CD4-positive, alpha-beta T cell (primary cell): ENCODE data around the gene SCRN1. TPM values are rescaled to one million over a fixed set of nuclear protein-coding genes. Genes with fewer than 3 reads are reported as not detected.

Experiments used
- ATAC-seq: fragments of 200-7000 bp; cut with Tn5 transposase; one replicate; pipeline ENCODE4 v1.10.0; 2022; ENCODE audit warnings: mild to moderate bottlenecking; ENCODE audit not compliant: poor library complexity
- CTCF ChIA-PET: fragments of 350-600 bp; sonication (Branson Sonifier 250); formaldehyde crosslinking; loops from one replicate; lab custom pipeline; 2021; ENCODE audit warnings: antibody characterized with exemption, inconsistent platforms; lab: Charles Lee
- POLR2A ChIA-PET: fragments of 350-600 bp; sonication (Branson Sonifier 250); formaldehyde crosslinking; loops from one replicate; lab custom pipeline; 2021; ENCODE audit warnings: antibody characterized with exemption, inconsistent platforms; lab: Charles Lee
- DNase-seq, 14 experiments: peaks; one replicate each; pipeline ENCODE4 v3.0.0-alpha.2; 2013 to 2020; ENCODE audit warnings: mixed read lengths in 2 of 14
- H3K27ac ChIP-seq, 2 donors: one replicate each; pipeline versions ENCODE4 v1.5.1 to v1.7.0; 2013; ENCODE audit warnings: low read length in 2 of 2, low read depth in 1 of 2, mild to moderate bottlenecking in 1 of 2
- H3K27me3 ChIP-seq, 2 experiments: 1 replicate in 1 of 2; 2 replicates in 1 of 2; pipeline versions ENCODE4 v1.6.1 to v1.7.0; 2013; ENCODE audit warnings: low read length in 2 of 2, control low read depth in 1 of 2, mild to moderate bottlenecking in 1 of 2, moderate library complexity in 1 of 2; ENCODE audit not compliant: insufficient read depth in 2 of 2, control insufficient read depth in 1 of 2
- H3K36me3 ChIP-seq: one replicate; pipeline ENCODE4 v1.6.1; 2013; ENCODE audit warnings: low read length, control low read depth; ENCODE audit not compliant: insufficient read depth
- H3K4me1 ChIP-seq: one replicate; pipeline ENCODE4 v1.6.1; 2013; ENCODE audit warnings: low read length, control low read depth; ENCODE audit not compliant: insufficient read depth
- H3K4me3 ChIP-seq: one replicate; pipeline ENCODE4 v1.5.1; 2013; ENCODE audit warnings: mild to moderate bottlenecking, low read length, moderate library complexity
- H3K9me3 ChIP-seq, 2 experiments: 1 replicate in 1 of 2; 2 replicates in 1 of 2; pipeline versions ENCODE4 v1.6.1 to v1.7.0; 2013; ENCODE audit warnings: low read length in 2 of 2, mild to moderate bottlenecking in 2 of 2, control low read depth in 1 of 2, moderate library complexity in 1 of 2; ENCODE audit not compliant: control insufficient read depth in 1 of 2, insufficient read depth in 1 of 2
- H3K27ac Mint-ChIP-seq: one replicate; pipeline ENCODE4 v1.8.0; 2020; ENCODE audit warnings: mixed read lengths
- H3K27me3 Mint-ChIP-seq: one replicate; pipeline ENCODE4 v1.8.0; 2021; ENCODE audit warnings: mixed read lengths
- H3K36me3 Mint-ChIP-seq: one replicate; pipeline ENCODE4 v1.8.0; 2021; ENCODE audit warnings: low read depth, mixed read lengths
- H3K4me1 Mint-ChIP-seq: one replicate; pipeline ENCODE4 v1.8.0; 2021; ENCODE audit warnings: low read depth, mixed read lengths
- H3K4me3 Mint-ChIP-seq: one replicate; pipeline ENCODE4 v1.8.0; 2020; ENCODE audit warnings: mild to moderate bottlenecking, mixed read lengths
- H3K9me3 Mint-ChIP-seq: one replicate; pipeline ENCODE4 v1.8.0; 2020; ENCODE audit warnings: mixed read lengths
- intact Hi-C, 2 experiments: fragments of 100-400 bp; cut with DNase I in 1 of 2; cut with micrococcal nuclease in 1 of 2; formaldehyde crosslinking; loops; one replicate each; pipeline versions ENCODE4 v1.15.1 to v1.9.0; 2023 to 2025; cut with DNase I, micrococcal nuclease
- total RNA-seq, 174 experiments: library from RNA in 2 of 174; stranded (reverse) in 2 of 174; gene quantifications; one replicate each; pipeline ENCODE4 v1.2.3 and lab custom pipeline; 2021 to 2026
- TF ChIP-seq, protein P1 (sequence below): fragments of 200-600 bp; IDR thresholded peaks from one replicate; pipeline ENCODE4 v1.8.0; 2022; ENCODE audit warnings: antibody characterized with exemption, mild to moderate bottlenecking

The SCRN1 gene
- total RNA-seq, 2 experiments from 2014 or later: 2.4 to 3.2 TPM

DNA sequence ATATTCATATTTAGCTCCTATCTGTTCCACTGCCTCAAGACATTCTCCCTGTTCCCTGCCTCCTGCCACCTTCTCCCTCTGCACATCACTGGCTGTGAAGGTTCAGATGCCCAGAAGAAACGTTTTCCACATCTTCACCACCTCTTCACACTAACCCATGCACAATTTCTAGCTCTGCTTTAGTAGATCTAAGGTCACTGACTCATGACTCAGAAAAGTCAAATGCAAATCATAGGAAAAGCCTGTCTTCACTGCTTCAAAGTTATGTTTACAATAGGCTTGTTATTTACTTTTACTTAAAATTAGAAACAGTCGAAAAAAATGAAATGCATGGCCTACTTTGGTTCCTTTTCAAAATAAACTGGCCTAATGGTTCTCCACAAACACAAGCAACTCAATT lies 2.5 kb downstream of the SCRN1 start:
- ChIA-PET POLR2A (interaction anchor here (1.5 kb wide), 1 partner anchor 18 kb away, joined by 3 read pairs; no protein-coding TSS in a partner anchor), CTCF (interaction anchor here (1.2 kb wide), 1 partner anchor 12 kb away, joined by 3 read pairs; no protein-coding TSS in a partner anchor)
- H3K27me3 Mint-ChIP-seq: peaks cover 55% of the 10 kb centered on the region
- ATAC-seq (no peak), DNase-seq (no peak)
- H3K9me3 ChIP-seq: peaks cover 0 to 9% of the 10 kb centered on the region in 2 experiments
- H3K4me3 ChIP-seq: no peak overlapping the region
- H3K27me3 ChIP-seq: peaks cover 23 to 32% of the 10 kb centered on the region in 2 experiments
- H3K4me3 Mint-ChIP-seq: no peak overlapping the region
- peaks cover 9% of the 10 kb centered on the region for H3K4me1 ChIP-seq
- no peak overlapping the region for H3K27ac Mint-ChIP-seq
- H3K27ac ChIP-seq: no peak overlapping the region
- intact Hi-C loops: no loop called here
- H3K36me3 ChIP-seq: no peaks in the 10 kb centered on the region
- H3K36me3 Mint-ChIP-seq: no peaks in the 10 kb centered on the region
- TF ChIP-seq, protein P1, sequence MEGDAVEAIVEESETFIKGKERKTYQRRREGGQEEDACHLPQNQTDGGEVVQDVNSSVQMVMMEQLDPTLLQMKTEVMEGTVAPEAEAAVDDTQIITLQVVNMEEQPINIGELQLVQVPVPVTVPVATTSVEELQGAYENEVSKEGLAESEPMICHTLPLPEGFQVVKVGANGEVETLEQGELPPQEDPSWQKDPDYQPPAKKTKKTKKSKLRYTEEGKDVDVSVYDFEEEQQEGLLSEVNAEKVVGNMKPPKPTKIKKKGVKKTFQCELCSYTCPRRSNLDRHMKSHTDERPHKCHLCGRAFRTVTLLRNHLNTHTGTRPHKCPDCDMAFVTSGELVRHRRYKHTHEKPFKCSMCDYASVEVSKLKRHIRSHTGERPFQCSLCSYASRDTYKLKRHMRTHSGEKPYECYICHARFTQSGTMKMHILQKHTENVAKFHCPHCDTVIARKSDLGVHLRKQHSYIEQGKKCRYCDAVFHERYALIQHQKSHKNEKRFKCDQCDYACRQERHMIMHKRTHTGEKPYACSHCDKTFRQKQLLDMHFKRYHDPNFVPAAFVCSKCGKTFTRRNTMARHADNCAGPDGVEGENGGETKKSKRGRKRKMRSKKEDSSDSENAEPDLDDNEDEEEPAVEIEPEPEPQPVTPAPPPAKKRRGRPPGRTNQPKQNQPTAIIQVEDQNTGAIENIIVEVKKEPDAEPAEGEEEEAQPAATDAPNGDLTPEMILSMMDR: no peak
- peaks cover 8% of the 10 kb centered on the region for H3K4me1 Mint-ChIP-seq
- no peaks in the 10 kb centered on the region for H3K9me3 Mint-ChIP-seq

DNA sequence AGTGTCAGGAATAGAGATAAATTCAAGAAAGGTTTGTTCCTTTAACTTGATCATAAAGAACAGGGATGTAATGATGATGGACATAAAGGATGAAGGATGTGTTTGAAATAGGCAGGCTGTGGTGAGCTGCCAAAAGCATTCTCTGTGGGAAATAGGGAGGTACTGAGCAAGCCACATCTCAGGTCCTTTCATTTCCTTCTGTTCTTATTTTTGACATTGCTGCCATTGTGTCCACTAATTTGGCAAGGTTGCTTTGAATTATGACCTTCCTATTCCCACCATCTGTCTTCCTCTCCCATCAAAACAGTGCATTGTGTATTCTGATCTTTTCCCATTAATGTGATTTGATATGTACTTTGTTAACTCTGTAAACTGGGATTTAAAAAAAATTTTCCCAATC lies 9.4 kb downstream of the SCRN1 start:
- no peak for ATAC-seq
- ChIA-PET POLR2A (no interaction called here), CTCF (no interaction called here)
- intact Hi-C loops: no loop called here
- Histone ChIP-seq H3K27me3 (no peaks in the 10 kb centered on the region), H3K9me3 (no peaks in the 10 kb centered on the region), H3K4me1 (no peaks in the 10 kb centered on the region), H3K4me3 (no peak overlapping the region), H3K27ac (no peak overlapping the region), H3K36me3 (no peaks in the 10 kb centered on the region)
- Mint-ChIP-seq H3K4me3 (no peak overlapping the region), H3K4me1 (peaks cover 13% of the 10 kb centered on the region), H3K36me3 (no peaks in the 10 kb centered on the region), H3K27ac (no peak overlapping the region), H3K9me3 (no peaks in the 10 kb centered on the region), H3K27me3 (peaks cover 28% of the 10 kb centered on the region)
- TF ChIP-seq, protein P1: no peak
- DNase-seq: no peak

DNA sequence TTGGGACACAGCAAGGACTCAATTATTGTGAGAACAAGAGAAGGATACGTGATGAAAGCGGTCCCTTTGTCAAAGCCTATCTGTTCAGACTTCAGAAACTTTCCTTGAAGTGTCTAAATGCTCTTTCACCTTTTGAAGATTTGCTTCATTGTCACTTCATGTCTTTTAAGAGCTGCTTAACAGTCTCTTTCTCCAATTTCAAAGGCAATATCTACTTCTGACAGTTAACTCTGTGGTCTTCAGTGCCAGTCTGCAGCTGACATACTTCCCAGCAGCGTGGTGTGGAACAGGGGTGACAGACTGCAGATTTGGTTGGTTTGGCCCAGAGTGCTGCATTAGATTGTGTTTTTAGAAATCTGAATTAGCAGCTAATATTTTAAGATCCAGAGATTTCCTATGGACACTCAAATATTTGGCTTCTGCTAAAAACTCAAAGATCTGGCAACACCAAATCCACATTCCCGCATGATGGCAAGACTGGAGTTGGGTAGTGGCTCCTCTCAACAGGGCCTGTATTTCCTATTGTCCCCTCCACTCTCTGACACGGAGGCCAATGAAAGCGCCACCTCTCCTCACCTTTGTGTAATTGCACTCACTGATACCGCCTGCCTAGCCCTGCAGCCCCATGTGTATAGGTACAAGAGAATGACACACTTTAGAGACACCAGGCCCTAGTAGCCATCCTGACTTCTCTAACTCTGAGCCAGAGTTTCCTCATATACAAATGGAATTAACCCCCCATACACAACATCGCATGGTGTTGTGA lies 11.5 kb downstream of the SCRN1 start:
- Mint-ChIP-seq H3K4me3 (no peak overlapping the region), H3K36me3 (no peaks in the 10 kb centered on the region), H3K27me3 (peaks cover 24% of the 10 kb centered on the region), H3K27ac (no peak overlapping the region), H3K9me3 (no peaks in the 10 kb centered on the region), H3K4me1 (peaks cover 13% of the 10 kb centered on the region)
- DNase-seq (no peak), ATAC-seq (peak; percentile 49)
- intact Hi-C loops: no loop called here
- TF ChIP-seq, protein P1: no peak
- H3K9me3 ChIP-seq: no peaks in the 10 kb centered on the region
- H3K27me3 ChIP-seq: no peaks in the 10 kb centered on the region
- no peaks in the 10 kb centered on the region for H3K36me3 ChIP-seq
- CTCF ChIA-PET: no interaction called here
- H3K4me3 ChIP-seq: no peak overlapping the region
- no peaks in the 10 kb centered on the region for H3K4me1 ChIP-seq
- H3K27ac ChIP-seq: no peak overlapping the region
- POLR2A ChIA-PET: interaction anchor here (1.1 kb wide), 1 partner anchor 8 kb away, joined by 3 read pairs; no protein-coding TSS in a partner anchor
